ENCODE data around the gene VDAC2. TPM values are rescaled to one million over a fixed set of nuclear protein-coding genes. Genes with fewer than 3 reads are reported as not detected.
"Not testable (repeated sequence)": the region's sequence is repeated elsewhere in the genome, so short reads cannot be mapped to it uniquely, and the experiment has no call there.

Gene VDAC2
- total RNA-seq, 2 donors from 2014 or later = 277 to 292 TPM

GRCh38 chr10:75195035-75195763, 15.4 kb upstream of the VDAC2 start:
- Histone ChIP-seq H3K4me3 (ENCODE audit: low read length) (no peak overlapping the region), H3K27ac (ENCODE audit: low read depth, low read length) (no peak overlapping the region), H3K27me3 (ENCODE audit: control insufficient read depth, insufficient read depth, low read length, poor library complexity, severe bottlenecking) (no peaks in the 10 kb centered on the region), H3K4me1 (ENCODE audit: control insufficient read depth, insufficient read depth, low read length) (no peaks in the 10 kb centered on the region), H3K9ac (ENCODE audit: extremely low read depth, low read length, poor library complexity, severe bottlenecking) (no peak overlapping the region), H3K9me3 (ENCODE audit: control insufficient read depth, low read length) (no peaks in the 10 kb centered on the region), H3K36me3 (ENCODE audit: control insufficient read depth, insufficient read depth, low read length) (no peaks in the 10 kb centered on the region)
- Mint-ChIP-seq H3K4me3 (no peak overlapping the region), H3K27me3 (ENCODE audit: insufficient read depth) (no peaks in the 10 kb centered on the region), H3K9me3 (no peaks in the 10 kb centered on the region), H3K36me3 (ENCODE audit: low read depth) (peaks cover 14% of the 10 kb centered on the region), H3K27ac (no peak overlapping the region), H3K4me1 (peaks cover 6% of the 10 kb centered on the region)
- 92 to 98% methylated on average over 6 of the region's 6 CpGs for WGBS, 2 experiments (ENCODE audit: insufficient coverage in 1 of 2, insufficient read length in 1 of 2)
- TF ChIP-seq CTCF (conservative IDR thresholded peaks at IDR 0.05) = no peak
- no peak for DNase-seq

GRCh38 chr10:75197066-75197465, 13.5 kb upstream of the VDAC2 start:
- Mint-ChIP-seq H3K27ac (no peak overlapping the region), H3K4me3 (no peak overlapping the region), H3K36me3 (ENCODE audit: low read depth) (peaks cover 14% of the 10 kb centered on the region), H3K27me3 (ENCODE audit: insufficient read depth) (no peaks in the 10 kb centered on the region), H3K9me3 (no peaks in the 10 kb centered on the region), H3K4me1 (peaks cover 2% of the 10 kb centered on the region)
- H3K9me3 ChIP-seq (ENCODE audit: control insufficient read depth, low read length) = no peaks in the 10 kb centered on the region
- H3K36me3 ChIP-seq (ENCODE audit: control insufficient read depth, insufficient read depth, low read length) = no peaks in the 10 kb centered on the region
- 92 to 94% methylated on average over 2 to 3 of the region's 3 CpGs for WGBS, 2 experiments (ENCODE audit: insufficient coverage in 1 of 2, insufficient read length in 1 of 2)
- TF ChIP-seq CTCF (conservative IDR thresholded peaks at IDR 0.05) = no peak
- H3K27me3 ChIP-seq (ENCODE audit: control insufficient read depth, insufficient read depth, low read length, poor library complexity, severe bottlenecking) = no peaks in the 10 kb centered on the region
- H3K4me1 ChIP-seq (ENCODE audit: control insufficient read depth, insufficient read depth, low read length) = no peaks in the 10 kb centered on the region
- H3K9ac ChIP-seq (ENCODE audit: extremely low read depth, low read length, poor library complexity, severe bottlenecking) = no peak overlapping the region
- no peak for DNase-seq
- H3K27ac ChIP-seq (ENCODE audit: low read depth, low read length) = no peak overlapping the region
- H3K4me3 ChIP-seq (ENCODE audit: low read length) = no peak overlapping the region

GRCh38 chr10:75197906-75198305, 12.7 kb upstream of the VDAC2 start:
- no peak for TF ChIP-seq CTCF (conservative IDR thresholded peaks at IDR 0.05)
- no peaks in the 10 kb centered on the region for H3K4me1 ChIP-seq (ENCODE audit: control insufficient read depth, insufficient read depth, low read length)
- no peak overlapping the region for H3K4me3 ChIP-seq (ENCODE audit: low read length)
- H3K36me3 Mint-ChIP-seq (ENCODE audit: low read depth) = peaks cover 13% of the 10 kb centered on the region
- H3K27me3 Mint-ChIP-seq (ENCODE audit: insufficient read depth) = no peaks in the 10 kb centered on the region
- H3K9ac ChIP-seq (ENCODE audit: extremely low read depth, low read length, poor library complexity, severe bottlenecking) = no peak overlapping the region
- H3K9me3 ChIP-seq (ENCODE audit: control insufficient read depth, low read length) = no peaks in the 10 kb centered on the region
- H3K4me3 Mint-ChIP-seq = no peak overlapping the region
- H3K27me3 ChIP-seq (ENCODE audit: control insufficient read depth, insufficient read depth, low read length, poor library complexity, severe bottlenecking) = no peaks in the 10 kb centered on the region
- H3K36me3 ChIP-seq (ENCODE audit: control insufficient read depth, insufficient read depth, low read length) = no peaks in the 10 kb centered on the region
- H3K27ac Mint-ChIP-seq = peak overlapping the region; percentile 63
- peaks cover 1% of the 10 kb centered on the region for H3K4me1 Mint-ChIP-seq
- H3K9me3 Mint-ChIP-seq = no peaks in the 10 kb centered on the region
- 83 to 94% methylated on average over 1 to 2 of the region's 2 CpGs for WGBS, 2 experiments (ENCODE audit: insufficient coverage in 1 of 2, insufficient read length in 1 of 2)
- no peak for DNase-seq
- H3K27ac ChIP-seq (ENCODE audit: low read depth, low read length) = no peak overlapping the region

- H3K27me3 Mint-ChIP-seq (ENCODE audit: insufficient read depth); H3K9ac ChIP-seq (ENCODE audit: extremely low read depth, low read length, poor library complexity, severe bottlenecking); H3K4me3 Mint-ChIP-seq; H3K36me3 ChIP-seq (ENCODE audit: control insufficient read depth, insufficient read depth, low read length); H3K4me1 ChIP-seq (ENCODE audit: control insufficient read depth, insufficient read depth, low read length); H3K9me3 ChIP-seq (ENCODE audit: control insufficient read depth, low read length); H3K4me3 ChIP-seq (ENCODE audit: low read length); H3K4me1 Mint-ChIP-seq; H3K36me3 Mint-ChIP-seq (ENCODE audit: low read depth); H3K9me3 Mint-ChIP-seq; H3K27me3 ChIP-seq (ENCODE audit: control insufficient read depth, insufficient read depth, low read length, poor library complexity, severe bottlenecking); H3K27ac Mint-ChIP-seq; H3K27ac ChIP-seq (ENCODE audit: low read depth, low read length): not testable (repeated sequence)
- WGBS, 2 experiments (ENCODE audit: insufficient coverage in 1 of 2, insufficient read length in 1 of 2) = 95 to 100% methylated on average over 4 to 6 of the region's 6 CpGs
- peak; percentile 10 for DNase-seq
Observed at GRCh38 chr10:75199949-75200348, 10.6 kb upstream of the VDAC2 start.

All from endodermal cell (in vitro differentiated cells).